Upper lobe of right lung (tissue), 1 donor: Measurements from ENCODE around the gene ILDR2. TPM values are rescaled to one million over a fixed set of nuclear protein-coding genes. Genes with fewer than 3 reads are reported as not detected.
"Not testable (repeated sequence)": the region's sequence is repeated elsewhere in the genome, so short reads cannot be mapped to it uniquely, and the experiment has no call there.

ENCODE experiments used
- ATAC-seq: fragments of 200-7000 bp; cut with Tn5 transposase; one replicate; pipeline ENCODE4 v1.9.1; 2020; ENCODE audit warnings: mild to moderate bottlenecking, moderate library complexity
- DNase-seq: peaks from one replicate; pipeline ENCODE4 v3.0.0-alpha.2; 2020
- H3K27ac ChIP-seq: fragments of 200-600 bp; one replicate; pipeline ENCODE4 v1.8.0; 2022
- H3K27me3 ChIP-seq: fragments of 200-600 bp; one replicate; pipeline ENCODE4 v1.8.0; 2022; ENCODE audit warnings: mild to moderate bottlenecking
- H3K36me3 ChIP-seq: fragments of 200-600 bp; one replicate; pipeline ENCODE4 v1.8.0; 2022
- H3K4me1 ChIP-seq: fragments of 200-600 bp; one replicate; pipeline ENCODE4 v1.8.0; 2022
- H3K4me3 ChIP-seq: fragments of 200-600 bp; one replicate; pipeline ENCODE4 v1.8.0; 2022; ENCODE audit warnings: mild to moderate bottlenecking
- H3K9me3 ChIP-seq: fragments of 200-600 bp; one replicate; pipeline ENCODE4 v1.8.0; 2022
- CTCF ChIP-seq: fragments of 200-600 bp; IDR thresholded peaks from one replicate; pipeline ENCODE4 v1.8.0; 2022; ENCODE audit warnings: antibody characterized with exemption
- intact Hi-C: fragments of 100-400 bp; cut with DNase I; formaldehyde crosslinking; loops from one replicate; pipeline ENCODE4 v1.11.0; 2022
- total RNA-seq: library from RNA; stranded (reverse); fragmentation: NEBNext Ultra II Directional; extraction: Animal tissue kit (Norgen Biotek cat#: 25700); gene quantifications from one replicate; pipeline ENCODE4 v1.2.1, GENCODE V29; 2021
- donor health status: DM: no; HTN: yes; CAD: no; lungs with severe emphysema.

ILDR2 gene
- total RNA-seq, 1 donor from 2014 or later = 0.98 TPM

DNA sequence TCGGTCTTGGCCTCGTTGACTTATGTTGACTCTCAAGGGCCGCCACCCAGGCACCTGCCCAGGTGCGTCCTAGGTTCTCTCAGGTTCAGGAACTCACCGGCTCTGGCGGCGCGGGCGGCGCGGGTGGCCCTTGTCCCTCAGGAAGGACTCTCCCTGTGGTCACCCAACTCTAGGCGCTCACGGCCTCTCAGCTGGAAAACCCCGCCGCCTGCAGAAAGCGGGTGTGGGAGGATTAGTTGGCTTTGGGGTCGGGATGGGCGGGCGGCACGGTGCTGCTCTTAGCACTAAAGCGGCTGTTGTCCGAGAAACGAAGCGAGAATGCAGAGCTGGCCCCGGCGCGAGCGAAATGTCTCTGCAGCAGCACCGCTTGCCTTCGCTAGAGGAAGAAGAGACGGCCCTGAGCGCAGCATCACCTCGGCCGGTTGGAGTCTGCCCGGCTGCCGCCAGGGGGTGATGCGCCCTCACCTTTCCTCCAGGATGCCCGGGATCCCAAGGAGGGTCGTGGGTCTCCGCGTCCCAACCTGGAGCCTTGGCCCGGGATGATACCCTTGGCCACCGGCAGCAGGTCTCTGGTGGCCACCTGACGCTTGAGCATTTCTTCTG, 91.2 kb downstream of the ILDR2 start:
- ATAC-seq (peak; percentile 87), DNase-seq (peak; percentile 70)
- no peaks in the 10 kb centered on the region for H3K9me3 ChIP-seq
- H3K4me3 ChIP-seq = no peak overlapping the region
- H3K27ac ChIP-seq = no peak overlapping the region
- peak; percentile 66 for TF ChIP-seq CTCF
- no peaks in the 10 kb centered on the region for H3K36me3 ChIP-seq
- intact Hi-C loops = no loop called here
- H3K27me3 ChIP-seq = peaks cover 17% of the 10 kb centered on the region
- H3K4me1 ChIP-seq = peaks cover 7% of the 10 kb centered on the region

GRCh38 chr1:166882893-166883292, 92.4 kb downstream of the ILDR2 start:
- intact Hi-C loops = no loop called here
- no peak overlapping the region for H3K4me3 ChIP-seq
- DNase-seq (no peak), ATAC-seq (no peak)
- H3K27ac ChIP-seq = no peak overlapping the region
- TF ChIP-seq CTCF = no peak
- H3K36me3 ChIP-seq = no peaks in the 10 kb centered on the region
- H3K27me3 ChIP-seq = peaks cover 17% of the 10 kb centered on the region
- peaks cover 7% of the 10 kb centered on the region for H3K4me1 ChIP-seq
- no peaks in the 10 kb centered on the region for H3K9me3 ChIP-seq

DNA sequence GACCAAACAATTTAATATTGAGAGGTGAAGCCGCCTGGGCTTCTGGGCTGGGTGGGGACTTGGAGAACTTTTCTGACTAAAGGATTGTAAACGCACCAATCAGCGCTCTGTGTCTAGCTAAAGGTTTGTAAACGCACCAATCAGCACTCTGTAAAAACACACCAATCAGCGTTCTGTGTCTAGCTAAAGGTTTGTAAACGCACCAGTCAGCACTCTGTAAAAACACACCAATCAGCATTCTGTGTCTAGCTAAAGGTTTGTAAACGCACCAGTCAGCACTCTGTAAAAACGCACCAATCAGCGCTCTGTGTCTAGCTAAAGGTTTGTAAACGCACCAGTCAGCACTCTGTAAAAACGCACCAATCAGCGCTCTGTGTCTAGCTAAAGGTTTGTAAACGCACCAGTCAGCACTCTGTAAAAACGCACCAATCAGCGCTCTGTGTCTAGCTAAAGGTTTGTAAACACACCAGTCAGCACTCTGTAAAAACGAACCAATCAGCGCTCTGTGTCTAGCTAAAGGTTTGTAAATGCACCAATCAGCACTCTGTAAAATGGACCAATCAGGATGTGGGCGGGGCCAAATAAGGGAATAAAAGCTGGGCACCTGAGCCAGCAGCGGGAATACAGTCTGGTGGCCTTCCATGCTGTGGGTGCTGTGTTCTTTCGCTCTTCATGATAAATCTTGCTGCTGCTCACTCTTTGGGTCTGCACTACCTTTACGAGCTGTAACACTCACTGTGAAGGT, 97.0 kb downstream of the ILDR2 start:
- ATAC-seq, DNase-seq, H3K27me3 ChIP-seq, H3K9me3 ChIP-seq, H3K4me3 ChIP-seq, intact Hi-C loops, H3K36me3 ChIP-seq, H3K27ac ChIP-seq: not testable (repeated sequence)
- peaks cover 17% of the 10 kb centered on the region for H3K4me1 ChIP-seq

DNA sequence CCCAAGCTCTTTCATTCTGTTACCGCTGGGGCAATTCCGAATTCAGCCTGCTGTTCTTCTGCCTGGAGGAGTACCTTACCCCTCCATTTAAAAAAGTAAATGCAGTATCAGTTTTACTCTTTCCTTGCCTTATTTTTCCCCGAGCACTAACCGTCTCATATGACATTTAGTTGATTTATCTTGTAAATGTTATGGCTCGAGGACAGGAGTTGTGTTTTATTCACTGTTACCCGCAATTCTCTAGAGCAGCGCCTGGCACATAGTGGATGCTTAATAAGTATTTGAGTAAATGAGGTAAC, 98.9 kb downstream of the ILDR2 start:
- peak overlapping the region; percentile 96 for H3K4me3 ChIP-seq
- no peaks in the 10 kb centered on the region for H3K9me3 ChIP-seq
- peak overlapping the region; percentile 61 for H3K27ac ChIP-seq
- no peak for DNase-seq
- no peaks in the 10 kb centered on the region for H3K27me3 ChIP-seq
- intact Hi-C loops = no loop called here
- peaks cover 17% of the 10 kb centered on the region for H3K4me1 ChIP-seq
- ATAC-seq = no peak
- peak; percentile 37 for TF ChIP-seq CTCF
- H3K36me3 ChIP-seq = no peaks in the 10 kb centered on the region

- TF ChIP-seq CTCF = no peak
- Histone ChIP-seq H3K27ac (peak within 1 kb of the TSS; percentile 95), H3K27me3 (no peaks in the 10 kb centered on the region), H3K9me3 (no peaks in the 10 kb centered on the region), H3K4me1 (peaks cover 22% of the 10 kb centered on the region), H3K36me3 (no peaks in the 10 kb centered on the region), H3K4me3 (peak within 1 kb of the TSS; percentile 96)
- intact Hi-C loops = no loop called here
- ATAC-seq (peak; percentile 97), DNase-seq (peak; percentile 99)
Observed at GRCh38 chr1:166875734-166876539, 99.4 kb downstream of the ILDR2 start, which contains the start of gene TADA1. Gene TADA1 (minus strand): TSS chr1:166876264. CDS start chr1:166876233, 31 bp downstream.

GRCh38 chr1:166875302-166875733, 100.0 kb downstream of the ILDR2 start:
- H3K27ac ChIP-seq = peak overlapping the region; percentile 95
- peaks cover 22% of the 10 kb centered on the region for H3K4me1 ChIP-seq
- no peaks in the 10 kb centered on the region for H3K9me3 ChIP-seq
- no peaks in the 10 kb centered on the region for H3K36me3 ChIP-seq
- TF ChIP-seq CTCF = no peak
- no peaks in the 10 kb centered on the region for H3K27me3 ChIP-seq
- DNase-seq (no peak), ATAC-seq (no peak)
- intact Hi-C loops = no loop called here
- peak overlapping the region; percentile 96 for H3K4me3 ChIP-seq
